Spinal cord (tissue), 10 donors: ENCODE measurements around the gene POLR1C. TPM values are rescaled to one million over a fixed set of nuclear protein-coding genes. Genes with fewer than 3 reads are reported as not detected.
A peak's percentile ranks its signal among the peaks of the same experiment; 100 is the strongest.

Source experiments
- DNase-seq, 6 donors: peaks; one replicate each; pipeline versions ENCODE4 v3.0.0 to v3.0.0-alpha.2; 2013 to 2015; ENCODE audit warnings: low spot score in 6 of 6, low read depth in 4 of 6
- H3K27ac ChIP-seq: one replicate; pipeline ENCODE4 v1.5.1; 2013; ENCODE audit warnings: low read depth, low read length, control low read depth
- H3K27me3 ChIP-seq: one replicate; pipeline ENCODE4 v1.6.1; 2013; ENCODE audit warnings: low read length; ENCODE audit not compliant: control insufficient read depth, insufficient read depth
- H3K36me3 ChIP-seq: one replicate; pipeline ENCODE4 v1.6.1; 2013; ENCODE audit warnings: low read length; ENCODE audit not compliant: control insufficient read depth, insufficient read depth
- H3K4me1 ChIP-seq: one replicate; pipeline ENCODE4 v1.6.1; 2013; ENCODE audit warnings: low read length; ENCODE audit not compliant: control insufficient read depth, insufficient read depth
- H3K4me3 ChIP-seq: one replicate; pipeline ENCODE4 v1.5.1; 2013; ENCODE audit warnings: low read depth, low read length, control low read depth
- H3K9me3 ChIP-seq: one replicate; pipeline ENCODE4 v1.6.1; 2013; ENCODE audit warnings: low read length; ENCODE audit not compliant: control insufficient read depth, insufficient read depth
- WGBS: methylation state at CpG from one replicate; pipeline ENCODE4 v1.1.5; 2013; ENCODE audit warnings: missing lambda C conversion rate; ENCODE audit not compliant: insufficient coverage; 5-methylcytosine and 5-hydroxymethylcytosine counted together
- polyA plus RNA-seq, 2 donors: library from polyadenylated mRNA; unstranded; fragments of 120-200 nt; gene quantifications; one replicate each; pipeline ENCODE4 v1.2.1, GENCODE V29; 2013; ENCODE audit not compliant: insufficient read length in 2 of 2
- total RNA-seq, 2 donors: library from RNA; depleted of rRNA in 1 of 2; stranded (reverse); fragments of 120-200 nt in 1 of 2; fragments of >200 nt in 1 of 2; gene quantifications; one replicate each; pipeline versions ENCODE4 v1.2.3 to v1.2.4, GENCODE V29; 2013 to 2014
- donor health status: healthy.

Gene POLR1C
- total and polyA plus RNA-seq, 4 donors, result 22.6 to 34.4 (median 30.3) TPM

DNA sequence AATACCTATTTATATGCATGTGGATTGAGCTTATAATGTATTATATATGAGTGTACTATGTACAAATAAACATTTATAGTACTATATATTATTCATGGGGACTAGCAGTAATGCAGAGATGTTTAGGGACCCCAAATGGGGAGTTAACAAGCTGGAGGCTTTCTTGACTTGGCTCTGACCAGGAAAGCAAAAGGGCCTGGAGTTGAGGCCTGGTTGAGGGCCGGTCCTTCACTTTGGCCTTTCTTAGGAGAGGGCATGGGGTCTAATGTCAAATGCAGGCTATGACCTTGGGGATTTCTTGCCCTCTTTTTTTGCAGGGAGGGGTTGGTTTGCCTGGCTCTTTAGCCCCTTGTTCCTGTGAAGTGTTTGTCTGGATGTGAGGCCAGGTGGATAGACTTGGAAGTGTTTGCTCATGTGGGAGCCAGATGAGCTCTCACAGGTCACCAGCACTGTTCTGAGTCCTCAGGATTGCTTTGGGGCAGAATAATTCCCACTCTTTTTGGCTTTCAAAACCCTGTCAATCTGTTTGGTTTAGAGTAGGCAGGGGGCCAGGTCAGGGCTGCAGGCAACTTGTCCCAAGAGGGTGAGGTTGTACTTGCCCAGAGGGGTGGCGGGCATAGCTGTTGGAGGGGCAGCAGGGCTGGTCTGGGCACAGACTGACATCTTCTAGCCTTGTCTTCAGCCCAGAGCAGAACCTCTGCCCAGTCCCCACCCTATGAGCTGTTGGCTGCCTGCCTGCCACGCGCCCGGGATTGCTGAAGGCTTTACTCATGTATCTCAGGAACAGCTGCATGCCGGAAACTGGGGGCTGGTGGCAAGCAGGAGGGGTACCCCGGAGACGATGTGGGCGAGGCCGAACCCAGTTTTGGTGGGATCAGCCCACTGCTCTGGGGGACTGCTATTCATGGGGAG lies 24.9 kb upstream of the POLR1C start:
- peak overlapping the region; percentile 60 for H3K27ac ChIP-seq
- WGBS, result 25% methylated on average over 10 of the region's 10 CpGs
- peaks cover 19% of the 10 kb centered on the region for H3K36me3 ChIP-seq
- peaks cover 46% of the 10 kb centered on the region for H3K4me1 ChIP-seq
- H3K27me3 ChIP-seq, result no peaks in the 10 kb centered on the region
- no peaks in the 10 kb centered on the region for H3K9me3 ChIP-seq
- no peak overlapping the region for H3K4me3 ChIP-seq
- peak in 2 of 6 donors; percentile 73 to 85 for DNase-seq

DNA sequence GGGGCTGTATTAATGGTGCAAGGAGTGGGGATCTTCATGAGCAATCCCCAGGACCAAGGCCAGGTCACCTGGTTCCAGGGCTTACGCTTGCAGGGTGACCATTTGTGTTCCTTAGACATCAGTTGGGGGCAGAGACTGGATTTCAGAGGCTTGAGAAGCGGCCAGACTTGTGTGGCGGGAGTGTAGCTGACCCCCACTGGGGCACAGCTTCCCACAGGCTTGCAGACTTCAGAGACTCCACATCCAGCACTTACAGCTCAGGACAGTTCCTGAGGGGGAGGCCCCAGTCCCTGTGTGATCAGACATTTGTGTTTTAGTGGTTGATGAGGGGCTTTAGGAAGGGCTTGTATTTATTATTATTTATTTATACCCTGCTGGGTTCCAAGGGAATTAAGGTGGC lies 24.2 kb upstream of the POLR1C start:
- Histone ChIP-seq H3K36me3 (peaks cover 22% of the 10 kb centered on the region), H3K27ac (peak overlapping the region; percentile 60), H3K27me3 (no peaks in the 10 kb centered on the region), H3K4me1 (peaks cover 48% of the 10 kb centered on the region), H3K4me3 (no peak overlapping the region), H3K9me3 (no peaks in the 10 kb centered on the region)
- WGBS, result 67% methylated on average over 1 of the region's 3 CpGs
- no peak for DNase-seq

DNA sequence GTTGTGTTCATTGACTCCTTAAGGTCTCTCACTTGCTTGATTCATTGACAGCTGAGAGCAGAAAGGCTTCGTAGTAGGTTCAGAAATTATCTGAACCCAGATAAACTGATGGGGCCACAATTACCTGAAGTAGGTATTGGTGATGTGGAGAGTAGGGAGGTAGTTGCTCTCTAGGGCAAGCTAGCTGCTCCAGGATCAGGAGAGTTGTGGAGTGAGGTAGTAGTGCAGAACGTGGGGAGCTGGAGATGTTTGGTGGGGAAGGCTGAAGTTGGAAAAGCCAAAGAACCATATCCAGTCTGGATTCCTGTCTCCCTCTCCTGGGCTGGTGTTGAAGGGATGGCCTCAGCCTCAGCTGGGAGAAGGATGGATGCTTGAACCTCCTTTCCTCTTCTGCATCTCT lies 23.7 kb upstream of the POLR1C start:
- H3K27ac ChIP-seq, result peak overlapping the region; percentile 15
- H3K9me3 ChIP-seq, result no peaks in the 10 kb centered on the region
- H3K4me3 ChIP-seq, result no peak overlapping the region
- H3K4me1 ChIP-seq, result peaks cover 49% of the 10 kb centered on the region
- no peaks in the 10 kb centered on the region for H3K27me3 ChIP-seq
- H3K36me3 ChIP-seq, result peaks cover 28% of the 10 kb centered on the region
- DNase-seq, result no peak
- 83% methylated on average over 2 of the region's 2 CpGs for WGBS

DNA sequence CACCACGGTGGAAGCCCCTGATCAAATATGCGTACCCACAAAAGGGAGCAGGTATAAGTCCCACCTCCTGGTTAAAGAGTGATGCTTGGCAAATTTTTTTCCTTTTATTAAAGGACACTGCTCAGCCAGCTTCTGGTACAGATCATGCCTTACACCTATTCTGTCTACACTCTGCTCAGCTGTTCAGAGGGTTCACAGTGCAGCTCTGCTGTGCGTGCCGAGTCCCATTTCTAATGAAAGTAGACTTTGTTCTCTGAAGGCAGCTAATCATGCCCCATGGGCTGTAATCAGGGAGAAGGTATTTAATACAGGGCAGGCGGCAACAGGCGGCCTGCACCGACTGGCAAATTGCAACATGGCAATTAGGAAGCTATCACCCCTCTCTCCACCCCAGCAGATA lies 23.1 kb upstream of the POLR1C start:
- peak overlapping the region; percentile 15 for H3K27ac ChIP-seq
- no peaks in the 10 kb centered on the region for H3K9me3 ChIP-seq
- H3K4me3 ChIP-seq, result no peak overlapping the region
- H3K36me3 ChIP-seq, result peaks cover 34% of the 10 kb centered on the region
- no peaks in the 10 kb centered on the region for H3K27me3 ChIP-seq
- peaks cover 52% of the 10 kb centered on the region for H3K4me1 ChIP-seq
- WGBS, result 100% methylated on average over 1 of the region's 7 CpGs
- no peak for DNase-seq

DNA sequence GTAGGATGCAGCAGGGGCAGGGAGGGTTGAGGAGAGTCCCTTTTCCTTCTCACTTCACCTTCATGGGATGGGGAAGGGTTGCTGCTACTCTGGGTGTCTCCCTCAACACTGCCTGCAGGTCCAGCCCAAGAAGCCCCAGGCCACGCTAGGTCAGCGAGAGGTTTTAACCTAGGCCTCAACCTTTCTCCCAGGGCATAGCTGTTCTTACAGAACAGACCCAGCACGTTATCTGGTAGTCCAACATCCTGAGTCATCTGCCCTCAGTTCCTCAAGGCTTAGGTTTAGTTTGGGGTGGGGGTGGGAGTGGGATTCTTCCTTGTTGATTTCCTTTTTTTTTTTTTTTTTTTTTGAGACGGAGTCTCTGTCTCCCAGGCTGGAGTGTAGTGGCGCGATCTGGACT lies 22.6 kb upstream of the POLR1C start:
- H3K4me3 ChIP-seq, result no peak overlapping the region
- DNase-seq, result no peak
- H3K4me1 ChIP-seq, result peaks cover 57% of the 10 kb centered on the region
- peaks cover 35% of the 10 kb centered on the region for H3K36me3 ChIP-seq
- no peak overlapping the region for H3K27ac ChIP-seq
- H3K9me3 ChIP-seq, result no peaks in the 10 kb centered on the region
- no peaks in the 10 kb centered on the region for H3K27me3 ChIP-seq
- WGBS, result 89% methylated on average over 2 of the region's 6 CpGs

DNA sequence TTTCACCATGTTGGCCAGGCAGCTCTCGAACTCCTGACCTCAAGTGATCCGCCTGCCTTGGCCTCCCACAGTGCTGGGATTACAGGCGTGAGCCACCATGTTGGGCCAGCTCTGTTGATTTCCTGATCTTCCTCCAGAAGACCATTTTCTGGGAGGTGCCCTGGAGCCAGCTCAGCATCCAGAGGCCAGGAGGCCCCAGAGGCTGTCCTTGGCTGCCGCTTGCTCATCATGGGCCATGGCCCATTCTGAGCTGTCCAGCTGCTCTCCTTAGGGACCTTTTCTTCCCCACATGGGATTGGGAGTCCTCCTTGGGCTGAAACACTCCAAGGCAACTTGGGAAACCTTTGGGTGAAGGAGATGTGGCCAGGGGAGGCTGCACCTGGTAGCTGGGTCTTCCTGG lies 22.1 kb upstream of the POLR1C start:
- Histone ChIP-seq H3K9me3 (no peaks in the 10 kb centered on the region), H3K27me3 (no peaks in the 10 kb centered on the region), H3K27ac (no peak overlapping the region), H3K4me1 (peaks cover 58% of the 10 kb centered on the region), H3K4me3 (no peak overlapping the region), H3K36me3 (peaks cover 37% of the 10 kb centered on the region)
- 99% methylated on average over 4 of the region's 4 CpGs for WGBS
- DNase-seq, result no peak

DNA sequence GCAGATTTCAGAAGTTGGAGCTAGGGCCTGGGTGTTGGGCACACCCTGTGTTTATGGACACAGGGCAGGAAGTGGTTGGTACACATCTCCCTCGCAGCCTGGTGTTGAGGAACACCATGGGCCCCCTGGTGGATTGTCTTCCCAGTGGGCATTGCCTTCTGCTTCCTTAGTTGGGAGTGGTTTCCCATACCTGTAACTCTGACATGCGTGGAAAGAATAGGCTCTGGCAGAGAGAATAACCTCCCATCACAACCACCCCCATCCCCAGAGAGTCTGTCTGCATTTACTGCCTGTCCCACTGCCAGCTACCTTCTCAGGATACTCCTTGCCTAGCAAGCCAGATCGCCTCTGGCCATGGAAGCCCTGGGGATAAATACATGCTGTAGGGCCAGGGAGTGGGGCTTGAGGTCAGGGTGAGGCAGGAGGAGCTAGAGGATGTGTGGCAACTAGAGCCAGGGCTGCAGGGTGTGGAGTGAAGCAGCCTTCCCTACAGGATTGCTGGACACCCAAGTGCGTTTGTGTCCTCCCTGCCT lies 21.4 kb upstream of the POLR1C start:
- peaks cover 40% of the 10 kb centered on the region for H3K36me3 ChIP-seq
- no peaks in the 10 kb centered on the region for H3K27me3 ChIP-seq
- no peak overlapping the region for H3K4me3 ChIP-seq
- H3K4me1 ChIP-seq, result peaks cover 58% of the 10 kb centered on the region
- WGBS, result 83% methylated on average over 1 of the region's 4 CpGs
- no peak overlapping the region for H3K27ac ChIP-seq
- no peak for DNase-seq
- no peaks in the 10 kb centered on the region for H3K9me3 ChIP-seq

DNA sequence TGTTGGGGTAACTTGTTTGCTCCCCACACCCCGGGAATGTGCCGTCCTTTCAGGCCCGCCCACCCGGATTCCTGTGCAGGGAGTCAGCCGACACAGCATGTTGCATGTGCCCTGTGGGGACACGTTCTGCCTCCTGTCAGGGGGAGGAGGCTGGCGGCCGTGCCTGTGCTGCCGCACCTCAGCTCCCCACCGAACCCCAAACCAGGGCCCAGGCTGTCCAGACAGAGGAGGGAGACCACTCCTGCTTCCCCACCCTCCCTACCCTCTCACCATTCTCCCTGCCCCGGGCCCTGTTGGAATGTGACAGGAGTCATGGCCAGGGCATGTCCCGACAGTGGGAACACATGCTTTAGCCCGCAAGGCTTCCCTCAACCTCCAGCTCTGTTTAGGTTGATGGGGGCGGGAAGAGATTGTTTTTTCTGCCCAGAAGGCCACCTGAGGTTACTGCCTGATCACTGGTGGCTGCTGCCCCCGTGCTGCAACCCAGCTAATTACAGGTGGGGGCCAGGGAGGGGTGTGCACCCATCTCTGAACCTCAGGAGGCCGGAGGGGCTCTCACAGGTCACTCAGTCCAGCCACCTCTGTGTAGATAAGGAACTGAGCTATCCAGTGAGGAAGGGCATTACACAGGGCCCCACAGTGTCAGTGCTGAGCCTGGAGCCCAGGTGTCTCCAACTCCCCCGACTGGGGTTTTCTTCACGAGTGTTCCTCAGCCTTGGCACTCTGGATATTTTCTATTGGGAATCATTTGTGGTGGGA lies 20.3 kb upstream of the POLR1C start:
- Histone ChIP-seq H3K27ac (no peak overlapping the region), H3K4me3 (no peak overlapping the region), H3K9me3 (no peaks in the 10 kb centered on the region), H3K4me1 (peaks cover 66% of the 10 kb centered on the region), H3K36me3 (peaks cover 49% of the 10 kb centered on the region), H3K27me3 (no peaks in the 10 kb centered on the region)
- DNase-seq, result no peak
- 45% methylated on average over 11 of the region's 18 CpGs for WGBS

DNA sequence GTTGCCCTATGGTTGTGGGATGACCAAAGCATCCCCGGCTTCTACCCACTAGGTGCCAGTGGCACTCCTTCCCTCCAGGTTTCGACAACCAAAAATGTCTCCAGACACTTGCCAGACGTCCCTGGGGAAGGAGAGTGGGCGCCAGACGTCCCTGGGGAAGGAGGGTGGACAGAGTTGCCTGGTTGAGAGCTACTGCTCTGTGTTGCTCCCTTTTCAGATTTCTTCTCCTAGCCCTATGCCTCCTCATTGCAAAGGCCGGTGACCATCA lies 19.8 kb upstream of the POLR1C start:
- Histone ChIP-seq H3K4me1 (peaks cover 62% of the 10 kb centered on the region), H3K36me3 (peaks cover 54% of the 10 kb centered on the region), H3K4me3 (no peak overlapping the region), H3K9me3 (no peaks in the 10 kb centered on the region), H3K27me3 (no peaks in the 10 kb centered on the region), H3K27ac (no peak overlapping the region)
- no peak for DNase-seq
- 100% methylated on average over 1 of the region's 6 CpGs for WGBS
